ENCODE measurements around the gene SPIRE1. TPM values are rescaled to one million over a fixed set of nuclear protein-coding genes. Genes with fewer than 3 reads are reported as not detected.

SPIRE1 gene
- total RNA-seq, 1 donor from 2014 or later, result 43.7 TPM

- DNase-seq (ENCODE audit: missing footprints), result no peak
- ATAC-seq, result no peak
- intact Hi-C loops (cut with DNase I), result no loop called here
Measured at GRCh38 chr18:12477606-12478005, 180.3 kb downstream of the SPIRE1 start.

- intact Hi-C loops (cut with DNase I), result no loop called here
- DNase-seq (ENCODE audit: missing footprints) (no peak), ATAC-seq (no peak)
Measured at GRCh38 chr18:12476955-12477354, 181.0 kb downstream of the SPIRE1 start.

- intact Hi-C loops (cut with DNase I), result no loop called here
- ATAC-seq (no peak), DNase-seq (ENCODE audit: missing footprints) (no peak)
Measured at GRCh38 chr18:12474876-12475275, 183.0 kb downstream of the SPIRE1 start.

- intact Hi-C loops (cut with DNase I), result no loop called here
- no peak for DNase-seq (ENCODE audit: missing footprints)
- ATAC-seq, result no peak
Measured at GRCh38 chr18:12474146-12474545, 183.8 kb downstream of the SPIRE1 start.

GRCh38 chr18:12470382-12471075 is 187.4 kb downstream of the SPIRE1 start:
- intact Hi-C loops (cut with DNase I), result no loop called here
- DNase-seq (ENCODE audit: missing footprints), result no peak
- ATAC-seq, result peak; percentile 83

GRCh38 chr18:12468445-12468844 is 189.5 kb downstream of the SPIRE1 start:
- intact Hi-C loops (cut with DNase I), result no loop called here
- DNase-seq (ENCODE audit: missing footprints), result no peak

GRCh38 chr18:12464731-12465130 is 193.2 kb downstream of the SPIRE1 start:
- DNase-seq (ENCODE audit: missing footprints), result no peak
- intact Hi-C loops (cut with DNase I), result no loop called here
- no peak for ATAC-seq

More at GRCh38 chr18:12468445-12468844, 189.5 kb downstream of the SPIRE1 start:
- ATAC-seq, result no peak

- DNase-seq (ENCODE audit: missing footprints) (no peak), ATAC-seq (no peak)
- intact Hi-C loops (cut with DNase I), result no loop called here
Measured at GRCh38 chr18:12463191-12463590, 194.7 kb downstream of the SPIRE1 start.

GRCh38 chr18:12462242-12462641 is 195.7 kb downstream of the SPIRE1 start:
- intact Hi-C loops (cut with DNase I), result no loop called here
- ATAC-seq, result no peak
- DNase-seq (ENCODE audit: missing footprints), result no peak

GRCh38 chr18:12461326-12461725 is 196.6 kb downstream of the SPIRE1 start:
- no peak for DNase-seq (ENCODE audit: missing footprints)
- no peak for ATAC-seq
- intact Hi-C loops (cut with DNase I), result no loop called here

GRCh38 chr18:12460874-12461273 is 197.0 kb downstream of the SPIRE1 start:
- DNase-seq (ENCODE audit: missing footprints), result no peak
- ATAC-seq, result peak; percentile 54
- intact Hi-C loops (cut with DNase I), result no loop called here

- DNase-seq (ENCODE audit: missing footprints) (no peak), ATAC-seq (no peak)
- intact Hi-C loops (cut with DNase I), result no loop called here
Measured at GRCh38 chr18:12458771-12459170, 199.1 kb downstream of the SPIRE1 start.

GRCh38 chr18:12456441-12456840 is 201.5 kb downstream of the SPIRE1 start:
- DNase-seq (ENCODE audit: missing footprints) (no peak), ATAC-seq (no peak)
- intact Hi-C loops (cut with DNase I), result no loop called here

- intact Hi-C loops (cut with DNase I), result no loop called here
- no peak for DNase-seq (ENCODE audit: missing footprints)
- ATAC-seq, result no peak
Measured at GRCh38 chr18:12455496-12455895, 202.4 kb downstream of the SPIRE1 start.

GRCh38 chr18:12452784-12453183 is 205.1 kb downstream of the SPIRE1 start:
- ATAC-seq (no peak), DNase-seq (ENCODE audit: missing footprints) (no peak)
- intact Hi-C loops (cut with DNase I), result no loop called here

- intact Hi-C loops (cut with DNase I), result no loop called here
- DNase-seq (ENCODE audit: missing footprints) (no peak), ATAC-seq (no peak)
Measured at GRCh38 chr18:12451428-12451827, 206.5 kb downstream of the SPIRE1 start.

- ATAC-seq (peak; percentile 37), DNase-seq (ENCODE audit: missing footprints) (no peak)
- intact Hi-C loops (cut with DNase I), result no loop called here
Measured at GRCh38 chr18:12449051-12449785, 208.7 kb downstream of the SPIRE1 start.

- no peak for DNase-seq (ENCODE audit: missing footprints)
- intact Hi-C loops (cut with DNase I), result no loop called here
- no peak for ATAC-seq
Measured at GRCh38 chr18:12445554-12445953, 212.4 kb downstream of the SPIRE1 start.

- ATAC-seq (no peak), DNase-seq (ENCODE audit: missing footprints) (no peak)
- intact Hi-C loops (cut with DNase I), result no loop called here
Measured at GRCh38 chr18:12443551-12443950, 214.4 kb downstream of the SPIRE1 start.

- ATAC-seq, result no peak
- intact Hi-C loops (cut with DNase I), result no loop called here
- no peak for DNase-seq (ENCODE audit: missing footprints)
Measured at GRCh38 chr18:12442946-12443345, 215.0 kb downstream of the SPIRE1 start.
